ENCODE data around the gene PCNA.

Gene PCNA

DNA sequence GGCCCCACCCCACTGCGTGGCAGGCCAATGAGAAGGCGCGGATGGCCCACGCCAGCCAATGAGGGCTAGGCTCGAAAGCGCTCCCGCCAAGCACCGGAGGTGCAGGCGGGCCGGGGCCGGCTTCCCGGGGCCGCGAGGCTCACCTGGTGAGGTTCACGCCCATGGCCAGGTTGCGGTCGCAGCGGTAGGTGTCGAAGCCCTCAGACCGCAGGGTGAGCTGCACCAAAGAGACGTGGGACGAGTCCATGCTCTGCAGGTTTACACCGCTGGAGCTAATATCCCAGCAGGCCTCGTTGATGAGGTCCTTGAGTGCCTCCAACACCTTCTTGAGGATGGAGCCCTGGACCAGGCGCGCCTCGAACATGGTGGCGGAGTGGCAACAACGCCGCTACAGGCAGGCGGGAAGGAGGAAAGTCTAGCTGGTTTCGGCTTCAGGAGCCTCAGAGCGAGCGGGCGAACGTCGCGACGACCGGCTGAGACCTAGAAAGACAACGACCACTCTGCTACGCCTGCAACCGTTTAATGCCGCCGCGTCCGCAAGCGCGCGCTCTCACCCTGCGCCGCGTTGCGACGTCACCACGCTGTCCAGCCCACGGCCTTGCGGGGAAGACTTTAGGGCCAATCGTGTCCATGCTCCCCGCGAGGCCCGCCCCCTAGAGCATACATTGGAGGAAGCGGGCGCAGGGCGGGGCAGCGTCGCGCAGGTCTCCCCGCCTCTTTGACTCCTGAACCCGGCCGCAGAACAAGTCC is at the start of gene PCNA:
TSS of gene PCNA (minus strand) at position 524 of the 750 bp plus-strand sequence. CDS start at position 364, 160 bp downstream.
- FAIRE-seq: peak; percentile 97

DNA sequence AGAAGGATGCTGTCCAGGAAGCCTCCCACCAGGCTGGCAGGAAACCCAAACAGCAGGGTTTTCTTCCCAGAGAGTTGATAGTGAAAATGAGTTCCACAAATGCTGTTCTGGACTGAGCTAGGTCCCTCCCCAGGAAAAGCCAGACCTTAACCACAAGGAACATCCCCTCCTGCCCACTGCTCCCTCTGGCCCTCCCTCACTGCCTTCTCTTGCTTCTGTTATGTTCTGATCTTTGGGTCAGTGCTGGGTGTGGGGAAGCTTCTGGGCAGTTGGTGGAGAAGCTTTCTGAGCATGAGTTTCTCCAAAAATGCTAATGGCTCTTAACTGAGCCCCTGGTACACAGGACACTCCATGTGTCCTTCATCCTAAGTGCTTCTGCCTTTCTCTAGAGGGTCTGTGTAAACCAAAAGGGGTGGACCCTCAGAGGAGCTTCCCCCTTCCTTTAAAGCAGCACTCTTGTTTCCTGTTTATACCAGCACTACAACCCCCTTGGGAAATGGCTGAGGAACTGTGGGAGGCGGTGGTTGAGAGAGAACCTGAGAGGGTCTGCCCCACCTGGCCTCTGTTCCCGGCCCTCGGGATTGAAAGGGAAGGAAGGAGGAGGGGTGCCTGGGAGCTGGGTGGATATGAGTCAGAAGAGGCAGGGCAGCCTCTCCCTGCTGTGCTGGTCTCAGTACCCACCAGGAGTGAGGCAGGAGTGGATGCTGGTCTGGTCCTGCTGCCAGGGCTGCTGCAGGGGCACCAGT is 49.1 kb upstream of the PCNA start:
- FAIRE-seq: no peak

DNA sequence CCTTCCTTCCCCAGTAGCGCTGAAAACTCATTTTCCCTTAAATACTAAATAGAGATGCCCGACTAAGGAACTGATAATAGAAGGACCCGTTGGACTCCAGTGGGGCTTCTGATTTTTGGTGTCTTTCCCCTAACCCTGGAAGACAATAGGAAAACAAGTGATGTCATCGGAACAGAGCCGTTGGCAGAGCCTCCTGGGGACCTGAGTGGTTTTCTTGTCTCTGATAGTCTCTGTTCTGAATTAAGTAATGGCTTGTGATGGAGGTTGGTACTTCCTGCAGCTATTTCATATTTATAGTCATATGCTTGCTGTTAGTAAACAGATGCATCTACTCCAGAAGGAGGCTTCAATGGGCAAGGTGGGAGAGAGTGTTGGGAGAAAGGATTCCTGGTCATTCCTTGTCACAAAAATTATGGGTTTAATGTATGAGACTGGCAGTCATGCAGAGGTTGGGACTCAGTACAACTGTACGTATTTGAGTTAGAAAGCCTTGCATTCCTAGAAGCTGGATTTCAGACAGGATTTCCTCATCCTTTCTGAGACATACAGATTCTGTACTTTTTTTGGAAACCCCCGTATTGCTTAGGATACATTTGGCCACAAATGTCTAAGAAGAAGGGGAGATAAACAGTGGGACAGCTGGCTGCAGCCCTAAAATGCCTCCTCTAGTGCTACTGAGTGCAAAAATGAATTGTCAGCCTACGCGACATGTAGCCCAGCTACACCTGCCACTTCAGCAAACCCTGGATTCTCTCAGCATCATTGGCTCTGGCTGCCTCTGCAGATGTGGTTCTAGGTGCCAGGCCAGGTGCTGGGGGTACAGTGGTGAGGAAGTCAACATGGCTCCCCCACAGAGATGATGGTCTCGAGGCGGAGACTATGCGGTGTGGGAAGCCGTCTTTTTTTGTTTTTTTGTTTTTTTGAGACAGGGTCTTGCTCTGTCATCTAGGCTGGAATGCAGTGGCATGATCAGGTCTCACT is 45.2 kb upstream of the PCNA start:
- FAIRE-seq: no peak

DNA sequence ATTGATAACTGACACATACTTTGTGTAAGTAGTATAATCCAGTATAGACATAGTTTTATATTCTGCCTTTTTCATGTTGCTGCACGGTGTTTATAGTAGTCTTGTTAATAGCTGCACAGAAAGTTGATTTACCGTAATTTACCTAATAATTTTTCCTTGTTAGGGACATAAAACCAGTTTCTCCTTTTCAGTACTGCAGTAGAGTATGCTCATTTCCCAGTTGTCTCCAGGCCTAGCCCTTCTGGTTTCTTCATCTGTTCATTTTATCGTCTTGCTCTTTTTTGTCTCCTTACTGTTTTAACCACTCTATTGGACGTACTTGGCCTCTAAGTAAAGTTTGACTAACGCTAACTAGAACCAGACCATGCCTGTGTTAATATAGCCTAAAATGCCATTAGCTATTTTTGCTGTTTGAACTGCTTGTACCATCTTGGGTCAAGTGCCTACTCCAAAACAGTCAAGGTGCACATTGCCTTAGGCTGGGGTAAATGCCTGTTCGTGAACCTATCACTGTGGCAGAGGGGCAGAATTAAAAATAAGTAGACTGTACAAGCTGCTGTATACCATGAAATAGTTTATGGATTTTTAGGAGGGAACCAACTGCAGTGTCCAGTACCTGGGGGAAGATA is 41.9 kb upstream of the PCNA start:
- no peak for FAIRE-seq

GRCh38 chr20:5160882-5161281 is 41.1 kb upstream of the PCNA start:
- no peak for FAIRE-seq

DNA sequence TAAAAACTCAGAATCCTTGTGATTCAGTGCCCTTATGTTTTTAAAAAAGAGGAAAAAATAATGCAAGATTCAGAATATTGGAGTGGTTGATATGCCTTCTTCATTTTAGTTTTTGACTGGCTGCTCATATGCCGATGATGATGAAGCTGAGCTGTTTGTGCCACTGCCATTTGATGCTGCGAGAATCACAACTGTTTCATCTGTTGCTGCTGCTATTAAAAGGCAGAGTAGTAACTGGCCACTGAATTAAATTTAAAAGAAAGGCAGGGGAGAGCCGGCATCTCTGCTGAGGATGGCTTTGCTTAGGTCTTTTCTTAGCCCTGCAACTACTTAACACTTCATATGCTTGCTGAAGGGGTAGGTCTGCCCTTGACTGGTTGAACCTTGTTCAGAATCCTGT is 40.2 kb upstream of the PCNA start:
- FAIRE-seq: no peak

- no peak for FAIRE-seq
These were observed 37.1 kb upstream of the PCNA start for GRCh38 chr20:5156675-5157448.

DNA sequence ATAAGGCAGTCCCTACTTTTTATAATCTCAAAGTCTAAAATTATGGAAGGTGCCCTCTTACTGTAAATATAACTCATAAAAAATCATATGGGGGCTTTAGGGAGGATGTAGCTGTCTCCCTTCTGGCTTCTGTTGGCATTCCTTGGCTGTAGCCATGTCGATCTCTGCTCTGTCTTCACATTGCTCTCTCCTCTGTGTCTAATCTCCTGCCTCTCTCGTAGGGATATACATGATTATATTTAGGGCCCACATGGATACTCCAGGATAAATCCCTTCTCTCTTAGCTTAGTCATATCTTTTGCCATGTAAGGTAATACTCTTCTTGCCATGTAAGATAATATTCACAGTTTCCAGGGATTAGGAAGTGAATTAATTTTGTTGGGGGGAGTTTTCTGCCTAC is 35.6 kb upstream of the PCNA start:
- no peak for FAIRE-seq

- no peak for FAIRE-seq
These were observed 34.8 kb upstream of the PCNA start for GRCh38 chr20:5154543-5154925.

- FAIRE-seq: no peak
These were observed 34.1 kb upstream of the PCNA start for GRCh38 chr20:5153612-5154542.

- no peak for FAIRE-seq
These were observed 33.4 kb upstream of the PCNA start for GRCh38 chr20:5153152-5153467.

- FAIRE-seq: no peak
These were observed 30.7 kb upstream of the PCNA start for GRCh38 chr20:5150226-5151076.

- no peak for FAIRE-seq
These were observed 30.1 kb upstream of the PCNA start for GRCh38 chr20:5149892-5150225.

DNA sequence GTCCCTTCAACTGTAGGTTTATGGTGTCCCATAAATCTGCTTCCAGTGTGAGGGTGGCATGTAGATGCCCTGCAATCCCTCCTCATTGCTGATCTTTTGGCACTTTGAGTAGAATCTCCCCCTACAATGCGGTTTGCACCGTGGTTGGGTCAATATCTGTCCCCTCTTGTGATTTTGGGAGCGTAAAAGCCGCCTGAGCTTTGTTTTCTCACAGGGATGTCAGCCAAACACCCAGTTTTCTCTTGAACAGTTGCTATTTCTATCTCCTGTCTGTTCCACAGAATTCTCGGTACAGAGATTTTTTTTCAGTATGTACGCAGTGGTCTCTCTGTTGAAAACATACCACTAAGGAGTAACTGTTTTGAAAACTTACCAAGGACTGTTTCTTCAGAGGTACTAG is 28.8 kb upstream of the PCNA start:
- FAIRE-seq: no peak

DNA sequence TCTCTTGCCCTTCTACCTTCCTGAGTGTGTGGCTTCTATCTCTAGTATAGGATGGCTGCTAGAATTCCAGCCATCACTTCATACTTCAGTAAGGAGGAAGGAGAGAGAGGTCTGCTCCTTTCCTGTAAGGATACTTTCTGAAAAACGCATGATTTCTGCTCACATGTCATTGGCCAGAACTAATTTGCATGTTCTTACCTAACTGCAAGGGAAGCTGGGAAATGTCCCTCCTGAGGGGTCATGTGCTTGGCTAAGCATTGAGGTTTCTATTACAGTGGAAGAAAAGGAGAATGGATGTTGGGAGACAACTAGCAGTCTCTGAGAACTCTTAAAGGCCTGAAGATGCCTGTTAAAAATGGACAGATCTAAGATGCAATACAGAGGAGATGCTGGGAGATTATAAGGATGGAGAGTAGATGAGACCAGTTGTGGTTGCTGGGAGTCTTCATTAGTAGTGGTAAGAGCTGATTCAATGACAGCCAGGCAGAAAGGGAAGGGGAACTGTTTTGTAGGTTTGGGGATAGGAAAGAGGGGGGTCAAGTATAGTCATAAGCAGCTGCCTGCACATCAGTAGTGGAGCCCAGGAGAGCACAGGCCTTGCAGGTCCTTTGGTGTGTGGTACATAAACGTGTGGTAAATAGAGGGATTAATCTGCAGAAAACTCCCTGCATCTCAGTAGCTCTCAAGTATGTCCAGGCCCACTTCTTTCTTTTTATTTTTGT is 27.3 kb upstream of the PCNA start:
- no peak for FAIRE-seq

- FAIRE-seq: no peak
These were observed 26.4 kb upstream of the PCNA start for GRCh38 chr20:5146099-5146668.

DNA sequence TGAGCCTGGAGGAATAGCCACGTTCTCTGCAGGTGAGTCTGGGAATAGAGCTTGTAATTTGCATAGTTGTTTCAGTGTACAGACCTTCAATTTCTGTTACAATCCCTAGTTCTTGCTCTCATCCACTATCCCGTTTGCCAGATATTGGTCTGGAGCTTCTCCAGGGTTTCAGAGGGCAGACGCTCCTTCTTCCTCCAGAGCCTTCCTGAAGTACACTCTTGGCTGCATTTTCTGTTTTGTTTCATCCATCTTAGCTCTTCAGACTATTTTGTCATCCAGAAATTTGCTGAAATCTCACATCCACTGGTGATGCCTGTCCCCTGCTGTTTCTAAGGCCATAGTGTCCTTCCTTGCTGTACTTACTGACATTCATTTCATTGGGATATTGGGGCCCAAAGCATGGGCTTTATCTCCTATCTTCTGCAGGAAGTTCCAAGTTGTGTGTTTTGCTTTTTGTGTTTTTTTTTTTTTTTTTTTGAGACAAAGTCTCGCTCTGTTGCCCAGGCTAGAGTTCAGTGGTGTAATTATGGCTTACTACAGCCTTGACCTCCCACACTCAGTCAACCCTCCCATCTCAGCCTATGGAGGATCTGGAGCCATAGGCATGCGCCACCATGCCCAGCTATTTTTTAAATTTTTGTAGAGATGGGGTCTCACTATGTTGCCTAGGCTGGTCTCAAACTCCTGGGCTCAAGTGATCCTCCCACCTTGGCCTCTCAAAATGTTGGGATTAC is 25.8 kb upstream of the PCNA start:
- FAIRE-seq: no peak

- no peak for FAIRE-seq
These were observed 24.1 kb upstream of the PCNA start for GRCh38 chr20:5143851-5144250.
